ENCODE data around the gene KLK11.

GRCh38 chr19:51043497-51043896 lies 17.1 kb upstream of the KLK11 start:
- TF ChIP-seq CTCF (IDR thresholded peaks at IDR 0.05) (no peak), POLR2A (IDR thresholded peaks at IDR 0.05) (no peak), POLR2AphosphoS5 (IDR thresholded peaks at IDR 0.05) (no peak)
